GM19467 (cell line): ENCODE measurements around the gene RASIP1.
"Not testable (repeated sequence)": the region's sequence is repeated elsewhere in the genome, so short reads cannot be mapped to it uniquely, and the experiment has no call there.

Experiments used
- ATAC-seq: cut with Tn5 transposase; IDR thresholded peaks from one replicate; pipeline ENCODE4 v1.9.1; 2021; ENCODE audit warnings: mild to moderate bottlenecking, moderate library complexity; ENCODE audit not compliant: unreplicated experiment

RASIP1 gene

GRCh38 chr19:48735031-48735615 lies 5.3 kb downstream of the RASIP1 start:
- no peak for ATAC-seq

GRCh38 chr19:48734625-48735024 lies 5.8 kb downstream of the RASIP1 start:
- no peak for ATAC-seq

GRCh38 chr19:48731452-48731851 lies 9.0 kb downstream of the RASIP1 start:
- no peak for ATAC-seq

GRCh38 chr19:48728911-48729664 lies 11.3 kb downstream of the RASIP1 start:
- no peak for ATAC-seq

GRCh38 chr19:48726556-48726955 lies 13.9 kb downstream of the RASIP1 start:
- no peak for ATAC-seq

GRCh38 chr19:48724796-48725753 lies 15.3 kb downstream of the RASIP1 start:
- ATAC-seq: no peak

- ATAC-seq: no peak
Observed at GRCh38 chr19:48722196-48722708, 18.2 kb downstream of the RASIP1 start.

- ATAC-seq: peak; percentile 78
Observed at GRCh38 chr19:48720613-48721296, 19.7 kb downstream of the RASIP1 start.

- no peak for ATAC-seq
Observed at GRCh38 chr19:48720251-48720612, 20.2 kb downstream of the RASIP1 start.

- no peak for ATAC-seq
Observed at GRCh38 chr19:48719263-48720171, 20.9 kb downstream of the RASIP1 start, which contains the start of gene MAMSTR. MAMSTR (minus strand) TSS chr19:48719725; CDS start chr19:48719031, 694 bp downstream.

GRCh38 chr19:48718711-48719231 lies 21.6 kb downstream of the RASIP1 start:
- ATAC-seq: no peak

- ATAC-seq: not testable (repeated sequence)
Observed at GRCh38 chr19:48718106-48718505, 22.3 kb downstream of the RASIP1 start.

- ATAC-seq: no peak
Observed at GRCh38 chr19:48716562-48717291, 23.7 kb downstream of the RASIP1 start.

GRCh38 chr19:48715681-48716171 lies 24.7 kb downstream of the RASIP1 start:
- no peak for ATAC-seq

GRCh38 chr19:48714759-48715675 lies 25.4 kb downstream of the RASIP1 start:
- ATAC-seq: no peak

- ATAC-seq: peak; percentile 89
Observed at GRCh38 chr19:48713864-48714755, 26.3 kb downstream of the RASIP1 start.
